Smooth muscle cell of the brain vasculature (primary cell): ENCODE measurements around the gene CDCA4.

Experiments
- DNase-seq: peaks from one replicate; pipeline ENCODE4 v3.0.0-alpha.2; 2012; ENCODE audit warnings: low read depth, low spot score

Gene CDCA4

DNA sequence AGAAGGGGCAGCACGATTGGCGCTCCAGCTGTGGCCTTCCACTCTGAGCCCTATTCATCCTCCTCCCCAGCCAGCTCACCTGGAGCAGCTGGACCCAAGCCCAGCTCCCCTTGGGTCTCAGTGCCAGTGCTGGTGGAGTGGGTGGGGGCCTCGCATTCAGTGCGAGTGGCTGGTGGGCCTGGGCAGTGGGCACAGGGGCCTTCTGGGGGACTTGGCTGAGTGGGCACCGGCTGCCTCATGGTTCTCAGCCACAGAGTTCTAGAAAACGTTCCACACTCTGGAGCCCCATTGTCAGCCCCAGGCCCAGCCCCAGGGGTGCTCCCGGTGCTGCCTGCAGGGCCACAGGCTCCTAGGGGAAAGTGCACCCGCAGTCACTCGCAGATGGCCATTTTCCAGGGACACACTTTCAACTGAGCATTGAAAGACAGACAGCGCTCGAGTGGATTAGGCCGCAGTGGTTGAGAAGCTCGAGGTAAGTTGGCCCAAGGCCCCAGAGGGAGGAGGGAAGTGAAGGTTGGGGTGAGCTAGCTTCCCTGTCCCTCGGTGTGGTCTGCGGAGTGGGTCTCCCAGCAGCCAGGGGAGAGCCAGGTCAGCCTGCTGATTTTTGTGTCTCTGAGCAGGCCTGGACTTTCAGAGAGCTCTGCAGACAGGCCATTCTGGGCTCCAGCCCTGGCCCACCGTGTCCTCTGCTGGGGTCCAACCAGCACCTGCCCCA, 31.5 kb downstream of the CDCA4 start:
- DNase-seq: no peak

GRCh38 chr14:104986487-104987164, 34.3 kb downstream of the CDCA4 start:
- no peak for DNase-seq

- DNase-seq: peak; percentile 68
Measured at GRCh38 chr14:104985675-104986486, 35.0 kb downstream of the CDCA4 start, which contains the start of gene CLBA1. Gene CLBA1 (plus strand): TSS chr14:104985788. CDS start chr14:104986432, 644 bp downstream.

DNA sequence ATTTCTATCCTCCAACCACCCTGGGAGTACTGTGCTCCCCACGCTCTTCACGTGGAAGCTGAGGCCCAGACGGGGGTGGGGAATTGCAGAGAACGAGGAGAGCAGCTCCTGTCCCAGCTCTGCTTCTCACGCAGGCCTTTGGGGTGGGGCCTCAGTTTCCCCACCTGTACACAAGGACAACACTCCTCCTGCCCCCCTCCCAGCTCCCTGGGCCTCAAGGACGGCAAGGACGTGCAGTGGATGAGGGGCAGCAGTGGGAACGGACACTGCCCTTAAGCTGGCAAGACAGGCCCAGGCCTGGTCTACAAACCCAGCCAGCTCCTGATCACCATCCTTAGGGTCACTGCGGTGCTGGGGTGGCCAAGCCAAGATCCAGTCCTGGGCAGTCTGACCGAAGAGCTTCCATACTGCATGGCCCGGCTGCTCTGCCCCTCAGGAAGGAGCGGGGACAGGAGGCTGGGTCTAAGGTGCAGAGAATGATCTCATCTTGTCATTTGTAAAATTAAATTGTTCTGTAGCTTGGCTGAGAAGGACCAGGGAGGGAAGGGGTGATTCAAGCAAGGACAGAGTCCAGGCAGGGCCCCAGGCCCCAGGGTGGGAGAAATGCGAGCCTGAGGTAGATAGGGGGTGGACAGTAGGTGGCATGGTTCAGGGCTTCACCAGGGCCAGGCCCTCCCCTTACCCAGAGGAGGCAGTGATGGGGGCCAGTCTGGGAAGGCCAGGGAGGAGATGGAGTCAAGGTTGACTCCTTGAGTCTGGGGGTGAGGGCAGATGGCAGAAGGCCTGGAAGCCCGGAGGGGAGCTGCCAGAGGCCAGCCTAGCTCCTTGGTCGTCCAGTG, 36.6 kb downstream of the CDCA4 start:
- no peak for DNase-seq

- DNase-seq: no peak
Measured at GRCh38 chr14:104983231-104983721, 37.6 kb downstream of the CDCA4 start.

DNA sequence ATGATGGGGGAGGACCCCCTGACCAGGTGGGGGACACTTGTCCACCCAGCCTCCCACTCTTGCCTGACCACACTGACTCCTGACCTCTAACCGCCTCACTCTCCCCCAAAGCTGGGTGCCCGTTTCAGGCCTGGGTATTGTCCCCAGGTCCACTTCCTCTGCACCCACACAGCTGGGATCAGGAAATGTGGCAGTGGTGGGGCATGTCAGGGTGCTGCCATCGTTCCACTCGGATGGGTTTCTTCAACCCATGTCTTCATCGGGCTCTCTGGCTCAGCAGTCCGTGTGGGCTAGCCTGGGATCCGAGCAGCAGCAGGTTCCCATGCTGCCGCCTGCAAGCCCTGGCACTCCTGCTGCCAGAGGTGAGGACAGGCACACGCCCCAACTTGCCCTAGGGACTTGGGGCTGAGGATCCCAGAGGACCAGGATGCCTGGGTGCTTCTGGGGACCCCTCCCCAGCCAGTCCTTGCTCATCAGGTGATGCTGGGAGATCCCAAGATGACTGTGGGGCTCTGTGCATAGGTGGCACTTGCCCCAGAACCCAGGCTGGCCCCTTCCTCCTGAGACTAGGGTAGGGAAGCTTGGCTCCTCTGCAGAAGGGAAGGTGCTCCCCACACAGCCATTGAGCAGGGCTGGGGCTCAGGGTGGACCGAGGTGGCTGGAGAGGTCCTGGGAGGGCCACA, 38.2 kb downstream of the CDCA4 start:
- DNase-seq: no peak

DNA sequence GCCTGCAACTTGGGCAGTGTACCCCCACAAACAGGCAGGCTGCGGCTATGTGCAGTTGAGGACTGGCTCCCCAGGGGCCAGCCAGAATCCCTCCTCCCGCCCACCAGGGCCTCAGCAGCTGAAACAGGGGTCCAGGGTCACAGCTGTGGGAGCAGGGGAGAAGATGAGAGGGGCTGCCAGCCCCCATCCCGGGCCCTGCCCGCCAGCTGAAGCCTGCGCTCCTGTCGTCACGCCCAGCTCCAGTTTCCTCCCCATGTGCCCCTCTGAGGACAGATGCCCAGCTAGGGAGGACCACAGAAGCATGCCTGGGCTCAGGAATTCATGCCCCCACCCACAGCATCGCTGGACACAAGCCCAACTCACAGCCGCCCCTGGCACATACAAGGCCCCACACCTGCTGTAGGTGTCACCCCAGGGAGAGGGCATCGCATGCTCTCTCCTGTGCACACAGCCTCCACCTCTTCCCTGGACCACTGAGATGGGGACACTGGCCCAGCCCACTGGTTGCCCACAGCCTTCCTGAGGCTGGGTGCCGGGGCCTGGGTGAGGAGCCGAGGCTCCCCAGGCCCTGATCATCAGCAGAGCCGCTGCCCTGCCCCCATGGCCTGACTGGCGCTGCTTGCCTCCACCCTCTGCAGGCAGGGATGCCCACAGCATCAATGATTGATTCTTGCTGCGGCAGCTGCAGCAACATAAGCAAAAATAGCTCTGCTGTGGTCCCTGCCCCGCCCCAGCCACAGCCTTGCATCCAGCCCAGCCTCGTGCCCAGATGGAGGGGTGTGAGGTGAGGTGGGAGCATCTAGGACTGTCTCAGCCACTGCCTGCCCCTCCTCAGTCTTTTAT, 39.0 kb downstream of the CDCA4 start:
- DNase-seq: no peak

DNA sequence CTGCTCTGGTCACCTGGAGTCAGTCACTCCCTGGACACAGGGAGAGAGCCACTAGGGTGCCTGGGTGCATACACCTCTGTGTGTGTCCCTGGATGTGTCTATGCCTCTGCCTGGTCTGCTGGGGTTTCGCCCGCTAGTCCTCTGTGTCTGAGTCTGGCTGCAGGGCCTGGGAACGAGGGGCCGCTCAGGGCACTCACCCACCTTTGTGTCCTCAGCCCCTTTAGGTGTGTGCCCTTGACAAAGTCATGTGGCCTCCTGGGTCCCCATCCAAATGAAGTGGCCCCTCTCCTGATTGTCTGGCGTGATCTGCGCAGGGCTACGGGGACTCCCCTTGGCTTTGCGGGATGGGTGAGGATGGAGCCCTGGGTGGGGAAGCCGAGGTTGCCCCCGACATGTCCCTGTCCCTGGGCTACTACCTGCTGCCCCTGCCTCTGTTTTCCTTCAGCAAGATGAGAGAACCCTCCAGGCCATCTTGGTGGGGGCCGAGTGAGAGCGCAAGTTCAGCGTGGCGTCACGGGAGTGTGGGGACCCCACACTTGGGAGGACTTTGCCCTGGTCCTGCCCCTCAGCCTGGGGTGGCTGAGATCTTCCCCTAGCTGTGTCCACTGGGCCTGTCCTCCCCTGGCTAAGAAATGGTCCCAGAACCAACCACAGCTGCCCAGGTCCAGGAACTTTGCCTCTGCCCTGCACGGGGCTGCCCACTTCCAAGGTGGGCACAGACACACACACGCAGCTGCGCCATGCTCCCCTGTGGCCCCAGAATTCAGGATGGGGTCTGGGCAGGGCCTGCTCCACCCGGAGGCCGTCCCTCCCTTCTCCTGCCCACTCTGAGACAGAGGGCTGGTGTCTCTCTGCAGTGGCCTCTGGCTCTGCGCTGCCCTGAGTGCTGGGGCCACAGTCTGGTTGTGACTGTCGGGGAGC, 40.0 kb downstream of the CDCA4 start:
- DNase-seq: no peak

DNA sequence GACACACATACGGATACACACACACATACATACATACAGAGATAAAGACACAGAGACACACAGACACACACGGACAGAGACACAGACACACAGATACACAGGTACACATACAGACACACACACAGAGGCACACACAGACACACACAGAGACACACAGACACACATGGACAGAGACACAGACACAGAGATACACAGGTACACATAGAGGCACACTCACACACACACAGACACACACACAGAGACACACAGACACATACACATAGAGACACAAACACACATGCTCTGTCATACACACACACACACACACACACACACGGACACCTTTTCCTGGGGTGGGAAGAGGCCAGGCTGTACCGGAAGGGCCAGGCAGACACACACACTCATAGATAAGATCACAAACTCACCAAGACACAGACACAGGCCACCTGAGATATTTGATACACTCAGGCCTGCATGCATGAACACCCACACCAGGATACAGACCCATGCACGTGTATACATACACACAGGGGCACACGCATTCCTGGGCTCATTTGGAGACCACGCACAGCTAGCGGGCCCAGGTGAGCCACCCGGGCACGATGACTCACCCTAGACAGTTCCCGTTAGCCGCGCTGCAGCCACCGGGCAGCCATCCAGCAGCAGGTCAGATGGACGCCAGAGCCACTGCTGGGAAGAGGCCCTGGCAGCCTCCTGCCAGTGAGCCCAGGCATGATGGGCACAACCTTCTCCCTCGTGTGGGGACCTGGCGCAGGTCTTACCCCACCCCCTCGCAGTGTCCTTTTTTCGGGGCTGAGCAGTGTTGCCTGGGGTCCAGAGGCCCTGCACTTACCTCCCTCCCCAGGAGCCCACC, 40.9 kb downstream of the CDCA4 start:
- DNase-seq: no peak

GRCh38 chr14:104978746-104979691, 41.9 kb downstream of the CDCA4 start:
- DNase-seq: no peak

GRCh38 chr14:104977681-104978653, 42.9 kb downstream of the CDCA4 start, which contains the start of gene AHNAK2:
Gene AHNAK2 (minus strand): TSS chr14:104978374. CDS start chr14:104978237, 137 bp downstream.
- DNase-seq: no peak

DNA sequence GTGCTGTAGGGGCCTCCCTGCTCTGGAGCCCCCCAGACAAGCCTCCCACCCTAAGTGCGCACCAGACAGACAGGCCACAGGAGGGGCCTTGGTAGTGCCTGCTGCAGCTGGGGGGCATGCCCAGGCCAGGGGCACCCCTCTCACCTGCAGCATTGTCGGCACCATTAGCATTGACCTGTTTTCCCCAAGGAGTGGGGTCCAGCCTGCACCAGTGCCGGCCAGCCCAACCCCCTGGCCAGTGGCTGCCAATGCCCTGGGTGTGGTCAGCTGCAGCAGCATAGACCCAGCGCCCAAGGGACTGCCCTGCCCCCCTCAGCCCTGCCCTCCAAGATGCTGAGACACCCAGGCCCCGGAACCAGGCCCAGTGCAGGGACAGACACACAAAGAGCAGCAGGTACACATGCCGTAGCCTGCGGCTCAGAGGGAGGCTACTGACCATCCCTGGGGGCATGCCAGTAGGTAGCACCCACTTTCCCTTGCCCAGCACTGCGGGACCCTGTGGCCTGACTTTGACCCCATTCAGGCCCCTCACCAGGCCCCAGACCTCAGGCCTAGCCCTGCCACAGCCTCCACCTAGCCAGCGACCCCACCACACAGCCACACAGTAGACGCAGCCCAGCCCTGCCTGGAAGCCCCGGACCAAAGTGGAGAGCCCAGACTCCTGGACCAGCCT, 43.7 kb downstream of the CDCA4 start:
- no peak for DNase-seq

GRCh38 chr14:104976198-104977007, 44.5 kb downstream of the CDCA4 start:
- DNase-seq: no peak
